ENCODE results near the gene SHC2.

DNA sequence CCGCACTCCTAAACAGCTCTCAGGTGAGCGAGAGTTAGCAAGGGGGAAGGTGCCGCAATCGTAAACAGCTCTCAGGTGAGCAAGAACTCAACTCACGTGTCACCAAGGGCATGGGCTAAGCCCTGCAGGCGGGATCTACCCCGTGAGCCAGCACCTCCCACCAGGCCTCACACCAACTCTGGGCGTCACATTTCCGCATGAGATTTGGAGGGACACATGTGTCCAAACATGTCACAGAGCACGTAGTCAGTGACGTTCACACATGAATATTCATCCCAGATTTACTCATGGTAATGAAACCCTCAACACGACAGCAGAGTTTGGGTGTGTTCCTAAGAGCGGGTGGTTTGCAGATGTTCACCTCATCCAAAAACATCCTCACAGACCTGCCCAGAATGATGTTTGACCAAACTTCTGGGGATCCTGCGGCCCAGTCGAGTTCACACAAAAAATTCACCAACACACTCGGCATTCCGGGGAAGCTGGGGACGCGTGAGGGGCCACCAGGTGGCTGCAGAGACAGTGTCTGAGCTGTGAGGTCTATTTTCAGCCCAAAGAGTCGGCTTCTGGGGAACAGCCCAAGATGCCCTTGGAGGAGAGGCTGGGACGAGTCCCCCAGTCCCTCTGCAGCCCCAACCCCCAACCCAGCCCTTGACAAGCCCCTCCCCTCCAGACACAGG, 71.4 kb downstream of the SHC2 start:
- TF ChIP-seq GLIS2 (tag by site-specific recombination; IDR thresholded peaks at IDR 0.05): no peak
- TF ChIP-seq, protein P1, sequence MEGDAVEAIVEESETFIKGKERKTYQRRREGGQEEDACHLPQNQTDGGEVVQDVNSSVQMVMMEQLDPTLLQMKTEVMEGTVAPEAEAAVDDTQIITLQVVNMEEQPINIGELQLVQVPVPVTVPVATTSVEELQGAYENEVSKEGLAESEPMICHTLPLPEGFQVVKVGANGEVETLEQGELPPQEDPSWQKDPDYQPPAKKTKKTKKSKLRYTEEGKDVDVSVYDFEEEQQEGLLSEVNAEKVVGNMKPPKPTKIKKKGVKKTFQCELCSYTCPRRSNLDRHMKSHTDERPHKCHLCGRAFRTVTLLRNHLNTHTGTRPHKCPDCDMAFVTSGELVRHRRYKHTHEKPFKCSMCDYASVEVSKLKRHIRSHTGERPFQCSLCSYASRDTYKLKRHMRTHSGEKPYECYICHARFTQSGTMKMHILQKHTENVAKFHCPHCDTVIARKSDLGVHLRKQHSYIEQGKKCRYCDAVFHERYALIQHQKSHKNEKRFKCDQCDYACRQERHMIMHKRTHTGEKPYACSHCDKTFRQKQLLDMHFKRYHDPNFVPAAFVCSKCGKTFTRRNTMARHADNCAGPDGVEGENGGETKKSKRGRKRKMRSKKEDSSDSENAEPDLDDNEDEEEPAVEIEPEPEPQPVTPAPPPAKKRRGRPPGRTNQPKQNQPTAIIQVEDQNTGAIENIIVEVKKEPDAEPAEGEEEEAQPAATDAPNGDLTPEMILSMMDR (tag by site-specific recombination; IDR thresholded peaks at IDR 0.05): no peak
- TF ChIP-seq ZNF514 (tag by site-specific recombination; IDR thresholded peaks at IDR 0.05): no peak
- TF ChIP-seq, protein P2, sequence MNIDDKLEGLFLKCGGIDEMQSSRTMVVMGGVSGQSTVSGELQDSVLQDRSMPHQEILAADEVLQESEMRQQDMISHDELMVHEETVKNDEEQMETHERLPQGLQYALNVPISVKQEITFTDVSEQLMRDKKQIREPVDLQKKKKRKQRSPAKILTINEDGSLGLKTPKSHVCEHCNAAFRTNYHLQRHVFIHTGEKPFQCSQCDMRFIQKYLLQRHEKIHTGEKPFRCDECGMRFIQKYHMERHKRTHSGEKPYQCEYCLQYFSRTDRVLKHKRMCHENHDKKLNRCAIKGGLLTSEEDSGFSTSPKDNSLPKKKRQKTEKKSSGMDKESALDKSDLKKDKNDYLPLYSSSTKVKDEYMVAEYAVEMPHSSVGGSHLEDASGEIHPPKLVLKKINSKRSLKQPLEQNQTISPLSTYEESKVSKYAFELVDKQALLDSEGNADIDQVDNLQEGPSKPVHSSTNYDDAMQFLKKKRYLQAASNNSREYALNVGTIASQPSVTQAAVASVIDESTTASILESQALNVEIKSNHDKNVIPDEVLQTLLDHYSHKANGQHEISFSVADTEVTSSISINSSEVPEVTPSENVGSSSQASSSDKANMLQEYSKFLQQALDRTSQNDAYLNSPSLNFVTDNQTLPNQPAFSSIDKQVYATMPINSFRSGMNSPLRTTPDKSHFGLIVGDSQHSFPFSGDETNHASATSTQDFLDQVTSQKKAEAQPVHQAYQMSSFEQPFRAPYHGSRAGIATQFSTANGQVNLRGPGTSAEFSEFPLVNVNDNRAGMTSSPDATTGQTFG (tag by site-specific recombination; IDR thresholded peaks at IDR 0.05; ENCODE audit: borderline replicate concordance): no peak
- no peak for TF ChIP-seq ZNF274 (IDR thresholded peaks at IDR 0.05; ENCODE audit: low read length)
- TF ChIP-seq ZNF274 (tag by site-specific recombination; IDR thresholded peaks at IDR 0.05; ENCODE audit: borderline replicate concordance): no peak
- TF ChIP-seq ZBTB21 (tag by site-specific recombination; IDR thresholded peaks at IDR 0.05): no peak
- no peak for TF ChIP-seq ZNF211 (tag by site-specific recombination; IDR thresholded peaks at IDR 0.05; ENCODE audit: low read depth)
- TF ChIP-seq REST (tag by site-specific recombination; IDR thresholded peaks at IDR 0.05): no peak
- no peak for TF ChIP-seq ZNF837 (tag by site-specific recombination; IDR thresholded peaks at IDR 0.05)
- TF ChIP-seq, protein P3, sequence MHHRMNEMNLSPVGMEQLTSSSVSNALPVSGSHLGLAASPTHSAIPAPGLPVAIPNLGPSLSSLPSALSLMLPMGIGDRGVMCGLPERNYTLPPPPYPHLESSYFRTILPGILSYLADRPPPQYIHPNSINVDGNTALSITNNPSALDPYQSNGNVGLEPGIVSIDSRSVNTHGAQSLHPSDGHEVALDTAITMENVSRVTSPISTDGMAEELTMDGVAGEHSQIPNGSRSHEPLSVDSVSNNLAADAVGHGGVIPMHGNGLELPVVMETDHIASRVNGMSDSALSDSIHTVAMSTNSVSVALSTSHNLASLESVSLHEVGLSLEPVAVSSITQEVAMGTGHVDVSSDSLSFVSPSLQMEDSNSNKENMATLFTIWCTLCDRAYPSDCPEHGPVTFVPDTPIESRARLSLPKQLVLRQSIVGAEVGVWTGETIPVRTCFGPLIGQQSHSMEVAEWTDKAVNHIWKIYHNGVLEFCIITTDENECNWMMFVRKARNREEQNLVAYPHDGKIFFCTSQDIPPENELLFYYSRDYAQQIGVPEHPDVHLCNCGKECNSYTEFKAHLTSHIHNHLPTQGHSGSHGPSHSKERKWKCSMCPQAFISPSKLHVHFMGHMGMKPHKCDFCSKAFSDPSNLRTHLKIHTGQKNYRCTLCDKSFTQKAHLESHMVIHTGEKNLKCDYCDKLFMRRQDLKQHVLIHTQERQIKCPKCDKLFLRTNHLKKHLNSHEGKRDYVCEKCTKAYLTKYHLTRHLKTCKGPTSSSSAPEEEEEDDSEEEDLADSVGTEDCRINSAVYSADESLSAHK (tag by site-specific recombination; IDR thresholded peaks at IDR 0.05): no peak
- TF ChIP-seq PRDM1 (tag by site-specific recombination; IDR thresholded peaks at IDR 0.05): no peak
- no peak for TF ChIP-seq TCF7L2 (IDR thresholded peaks at IDR 0.05; ENCODE audit: borderline replicate concordance, low read depth, low read length)
- TF ChIP-seq ZNF76 (tag by site-specific recombination; IDR thresholded peaks at IDR 0.05; ENCODE audit: borderline replicate concordance, low read depth): no peak
- TF ChIP-seq ZNF416 (tag by site-specific recombination; IDR thresholded peaks at IDR 0.05): no peak

All from HEK293 (cell line).